ENCODE data around the gene CACNA1C. TPM values are rescaled to one million over a fixed set of nuclear protein-coding genes. Genes with fewer than 3 reads are reported as not detected.
A peak's percentile ranks its signal among the peaks of the same experiment; 100 is the strongest.

The CACNA1C gene
- total RNA-seq, 1 donor from 2014 or later = 6.5 TPM

DNA sequence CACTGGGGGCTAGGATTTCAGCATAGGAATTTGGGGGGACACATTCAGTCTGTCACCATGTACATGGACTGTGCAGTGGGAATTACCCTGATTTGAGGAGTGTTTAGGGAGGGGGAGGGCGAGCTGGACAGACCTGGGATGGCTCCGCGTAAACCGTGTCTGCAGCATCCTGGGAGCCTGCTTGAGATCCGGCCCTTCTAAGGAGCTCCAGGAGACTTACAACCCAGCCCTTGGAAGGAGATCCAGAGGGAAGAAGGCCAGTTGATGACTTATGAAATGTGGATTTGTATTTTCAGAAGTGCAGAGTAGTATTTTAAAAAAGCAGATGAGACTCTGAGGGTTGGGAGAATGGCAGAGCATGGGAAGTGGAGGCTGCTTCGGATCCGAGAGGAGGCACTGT, 153.2 kb downstream of the CACNA1C start:
- DNase-seq = no peak

DNA sequence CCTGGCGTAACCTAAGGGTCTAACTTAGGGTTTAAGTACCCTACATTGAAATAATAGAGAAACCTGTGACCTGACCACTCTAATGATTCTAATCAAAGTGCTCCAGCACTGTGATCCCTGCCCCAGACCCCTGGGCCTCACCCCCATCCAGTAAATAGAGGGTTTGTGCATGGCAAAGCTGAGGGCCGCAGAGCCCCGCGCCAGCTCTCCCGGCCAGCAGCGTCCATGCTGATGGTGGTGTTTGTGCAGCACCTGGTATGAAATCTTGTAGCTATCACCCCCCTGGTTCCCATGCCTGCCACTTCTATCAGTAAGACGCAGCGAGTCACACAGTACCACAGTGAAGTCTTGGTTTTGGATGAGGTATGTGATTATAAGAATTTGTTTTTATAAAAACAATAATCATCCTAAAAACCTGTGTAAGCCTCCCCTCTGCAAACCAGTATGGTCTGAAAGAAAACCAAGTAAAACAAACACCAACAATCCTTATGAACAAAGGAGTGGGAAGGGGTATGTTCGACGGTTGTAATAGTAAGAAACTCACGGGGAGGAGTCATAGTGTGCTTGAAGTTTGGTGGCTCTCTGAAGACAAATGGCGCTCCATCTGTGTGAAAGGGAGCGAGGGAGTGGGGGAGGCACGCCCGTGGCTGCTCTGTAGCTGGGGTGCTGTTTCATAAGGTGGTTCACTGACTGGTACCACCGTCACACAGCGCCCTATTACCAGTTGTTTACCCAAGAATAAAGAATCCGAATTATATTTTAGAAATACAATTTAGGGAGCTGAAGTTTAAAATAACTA, 156.2 kb downstream of the CACNA1C start:
- no peak for DNase-seq

DNA sequence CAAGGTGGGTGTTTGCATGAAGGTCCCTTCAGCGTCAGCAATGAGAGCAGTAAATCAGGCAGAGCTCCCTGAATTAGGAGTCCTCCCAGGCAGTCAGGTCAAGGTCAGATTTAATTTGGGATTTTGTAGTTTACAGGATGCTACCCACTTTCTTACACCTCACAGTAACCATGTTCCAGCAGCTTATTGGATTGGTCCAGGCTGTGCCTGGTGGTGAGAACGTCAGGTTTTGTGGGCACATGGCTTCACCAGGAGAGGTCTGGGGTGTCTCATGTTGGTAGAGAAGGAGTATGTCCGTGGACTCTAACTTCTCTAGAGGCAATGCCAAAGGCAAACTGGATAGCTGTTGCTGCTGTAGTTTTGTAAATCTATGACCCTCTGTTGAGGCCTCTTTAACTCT, 158.3 kb downstream of the CACNA1C start:
- no peak for DNase-seq

DNA sequence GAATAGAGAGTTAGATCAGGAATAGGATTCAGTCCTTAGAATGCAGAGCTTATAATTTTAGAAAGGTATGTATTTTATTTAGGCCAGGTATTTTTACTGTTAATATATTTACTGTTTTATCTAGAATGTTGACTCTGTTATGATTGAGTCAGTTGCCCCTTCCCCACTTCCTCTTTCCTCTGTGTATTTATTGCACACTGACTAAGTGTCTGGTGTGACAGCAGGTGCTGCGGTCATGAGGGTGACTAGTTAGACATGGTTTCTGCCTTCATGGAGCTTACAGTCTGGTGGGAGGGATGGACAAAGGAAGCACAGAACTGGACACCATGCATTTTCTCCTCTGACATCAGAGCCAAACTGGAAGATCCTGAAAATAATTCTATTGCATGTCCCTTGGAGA, 159.8 kb downstream of the CACNA1C start:
- no peak for DNase-seq

DNA sequence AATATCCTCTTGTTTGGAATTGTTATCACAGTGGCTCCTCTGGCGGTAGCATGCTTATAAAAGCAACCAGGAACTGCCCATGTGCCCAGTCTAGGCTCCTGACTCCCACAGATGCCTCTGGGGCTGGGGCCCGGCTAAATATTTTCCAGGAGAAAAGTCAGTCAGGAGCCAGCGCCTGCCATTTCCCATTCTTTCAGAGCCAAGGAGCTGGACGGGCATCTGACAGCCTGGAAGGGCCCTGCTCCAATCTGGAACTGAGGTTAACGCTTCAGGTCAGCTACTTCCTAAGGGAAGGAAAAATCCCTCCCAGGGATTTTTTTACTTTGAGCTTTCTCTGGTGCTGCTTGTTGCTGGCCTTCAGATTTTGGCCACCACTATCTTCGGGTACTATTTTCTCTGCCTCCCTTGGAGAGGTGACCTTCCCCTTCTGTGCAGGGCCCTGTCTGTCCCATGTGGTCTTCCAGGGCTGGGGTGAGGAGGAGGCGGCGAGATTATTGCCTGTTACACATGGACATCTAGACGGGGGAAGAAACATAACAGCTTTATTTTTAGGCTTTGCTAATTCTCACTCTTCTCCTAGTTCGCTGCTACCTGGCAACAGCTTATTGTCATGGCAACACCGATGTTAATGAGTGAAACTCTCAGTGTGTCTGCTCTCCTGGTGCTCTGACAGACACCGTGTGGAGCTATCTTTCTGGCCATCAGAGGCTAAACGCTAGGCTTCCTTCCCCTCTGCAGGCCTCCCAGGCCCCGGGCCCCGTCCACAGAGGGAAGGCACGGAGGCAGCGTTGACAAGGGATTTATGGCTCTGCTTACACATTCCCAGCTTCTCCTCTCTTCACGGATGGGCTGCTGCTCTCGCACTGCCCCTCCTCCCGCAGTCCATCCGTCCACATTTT, 160.4 kb downstream of the CACNA1C start:
- DNase-seq = peak; percentile 48

DNA sequence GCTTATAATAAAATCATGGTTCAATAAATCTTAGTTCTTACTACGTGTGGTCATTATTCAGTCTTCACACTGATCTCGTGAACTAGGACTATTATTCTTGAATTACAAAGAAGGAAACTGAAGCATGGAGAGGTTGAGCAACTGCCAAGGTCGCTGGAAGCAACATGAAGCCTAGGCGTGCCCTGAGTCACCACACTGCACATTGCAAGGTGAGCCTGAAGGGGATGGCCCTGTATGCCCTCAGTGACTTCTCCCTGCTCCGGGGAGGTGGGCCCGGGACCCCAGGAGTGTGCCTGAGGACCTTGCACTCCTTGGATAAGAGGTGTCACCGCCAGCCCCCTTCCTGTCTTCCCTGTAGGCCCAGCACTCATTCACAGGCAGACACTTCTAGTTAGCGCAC, 161.6 kb downstream of the CACNA1C start:
- DNase-seq = no peak

DNA sequence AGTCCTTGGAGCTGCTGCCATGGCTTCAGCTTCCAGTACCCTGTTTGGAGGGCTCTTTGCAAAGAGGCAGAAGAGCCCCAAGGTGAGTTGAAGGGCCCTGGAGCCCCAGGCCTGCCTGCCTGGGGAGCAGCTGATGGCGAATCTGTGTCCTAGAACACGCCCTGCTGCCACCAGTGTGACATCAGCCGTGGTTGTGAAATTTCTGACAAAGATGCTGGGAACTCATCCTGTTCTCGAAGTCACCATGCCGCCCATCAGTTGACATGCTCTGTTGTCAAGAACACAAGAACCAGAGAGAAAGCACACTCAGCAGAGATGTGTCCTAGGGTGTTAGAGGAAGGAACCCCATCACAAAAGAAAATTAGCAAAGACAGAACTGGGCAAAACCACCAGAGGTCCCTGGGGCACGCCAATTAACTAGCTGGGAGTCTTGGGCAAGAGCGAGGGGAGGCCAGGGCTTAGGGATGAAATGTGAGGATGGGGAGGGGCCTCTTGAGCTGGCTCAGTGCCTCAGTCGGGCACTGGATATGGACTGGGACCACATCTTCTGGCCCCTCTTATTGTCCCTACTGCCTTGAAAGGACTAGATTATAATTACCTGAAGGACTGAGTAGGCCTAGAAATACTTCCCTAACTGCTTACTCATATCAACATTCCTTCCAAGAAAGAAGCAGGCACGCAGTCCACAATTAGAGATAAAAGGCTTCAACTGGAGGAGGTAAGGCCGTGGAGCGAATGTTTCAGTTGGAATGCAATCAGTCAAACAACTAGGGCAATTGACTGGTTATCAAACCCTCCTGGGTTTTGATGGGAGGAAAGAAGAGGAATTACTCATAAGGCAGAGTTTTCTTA, 163.1 kb downstream of the CACNA1C start:
- DNase-seq = no peak

DNA sequence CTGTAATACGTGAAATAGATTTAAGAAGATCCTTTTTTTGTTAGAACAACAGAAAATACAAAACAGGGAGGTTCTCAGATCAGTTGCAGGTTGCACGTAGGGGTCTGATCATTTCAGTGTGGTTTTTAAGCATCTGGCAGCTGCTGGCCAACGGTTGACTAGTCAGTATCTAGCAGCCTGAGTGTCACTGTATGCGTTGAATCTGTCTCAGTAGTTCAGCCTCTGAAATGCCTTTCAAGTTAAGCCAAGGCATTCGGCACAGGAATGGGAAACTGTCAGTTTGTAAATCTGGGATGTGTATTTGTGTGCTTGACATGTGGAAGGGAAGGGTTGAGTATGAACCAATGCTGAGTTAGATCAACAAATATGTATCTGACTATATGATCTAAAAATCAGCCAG, 165.9 kb downstream of the CACNA1C start:
- DNase-seq = no peak

DNA sequence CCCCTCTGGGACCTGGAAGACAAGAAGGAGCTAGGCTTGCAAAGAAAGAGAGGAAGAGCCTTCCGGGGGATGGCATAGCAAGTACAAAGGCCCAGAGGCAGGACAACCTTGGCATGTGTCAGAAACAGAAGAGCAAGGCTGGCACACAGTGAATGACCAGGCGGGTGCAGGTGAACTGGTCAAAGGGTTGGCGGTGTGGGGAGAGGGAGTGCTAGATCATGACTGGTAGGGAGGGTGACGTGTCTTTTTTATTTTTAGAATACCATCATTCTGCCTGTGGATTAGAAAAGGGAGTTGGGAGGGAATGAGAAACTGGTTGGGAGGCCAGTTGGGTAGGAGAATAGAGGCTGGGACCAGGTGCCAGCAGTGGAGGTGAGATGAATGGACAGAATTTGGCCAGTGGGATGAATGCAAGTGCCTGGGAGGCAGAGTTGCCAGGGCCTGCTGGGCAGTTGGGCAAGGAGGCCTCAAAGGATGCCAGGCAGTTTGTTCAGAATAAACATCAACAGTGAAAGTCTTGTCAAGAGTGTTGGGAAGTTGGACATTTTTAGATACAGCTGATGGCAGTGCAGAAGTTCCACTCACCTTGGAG, 168.3 kb downstream of the CACNA1C start:
- no peak for DNase-seq

DNA sequence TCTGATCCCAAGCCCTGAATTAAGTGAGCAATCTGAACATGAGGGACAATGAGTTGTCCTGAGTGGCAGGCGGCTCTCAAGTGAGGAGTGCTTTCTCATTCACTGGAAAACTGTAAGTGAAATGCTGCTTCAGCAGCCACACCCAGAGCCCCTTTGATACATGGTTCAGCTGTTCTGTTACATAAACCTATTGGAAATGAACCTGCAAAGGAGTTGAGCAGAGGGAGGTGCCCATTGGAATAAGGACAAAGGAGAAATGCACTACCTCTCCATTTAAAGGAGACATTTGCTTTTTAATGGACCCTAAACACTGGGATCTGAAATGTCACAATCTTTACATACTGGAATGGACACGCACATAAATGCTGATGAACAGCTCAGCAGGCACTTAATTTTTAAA, 169.9 kb downstream of the CACNA1C start:
- no peak for DNase-seq

DNA sequence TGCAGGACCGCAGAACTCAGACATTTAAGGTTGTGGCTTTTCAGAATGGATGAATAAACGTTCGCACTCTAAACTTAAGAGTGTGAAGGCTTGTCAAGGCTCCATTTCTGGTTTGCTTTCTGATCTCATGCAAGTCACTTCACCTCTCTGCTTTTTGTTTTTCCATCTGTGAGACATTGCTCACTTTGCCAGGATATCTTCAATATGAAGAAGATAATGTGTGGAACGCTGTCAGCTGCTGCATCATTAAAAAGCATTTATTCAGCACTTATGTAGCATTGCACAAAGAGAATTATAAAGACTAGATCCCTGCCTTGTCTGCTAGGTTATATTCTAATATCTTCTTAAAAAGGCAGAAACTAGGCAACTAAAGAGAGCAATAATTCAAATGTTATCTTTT, 172.2 kb downstream of the CACNA1C start:
- no peak for DNase-seq

DNA sequence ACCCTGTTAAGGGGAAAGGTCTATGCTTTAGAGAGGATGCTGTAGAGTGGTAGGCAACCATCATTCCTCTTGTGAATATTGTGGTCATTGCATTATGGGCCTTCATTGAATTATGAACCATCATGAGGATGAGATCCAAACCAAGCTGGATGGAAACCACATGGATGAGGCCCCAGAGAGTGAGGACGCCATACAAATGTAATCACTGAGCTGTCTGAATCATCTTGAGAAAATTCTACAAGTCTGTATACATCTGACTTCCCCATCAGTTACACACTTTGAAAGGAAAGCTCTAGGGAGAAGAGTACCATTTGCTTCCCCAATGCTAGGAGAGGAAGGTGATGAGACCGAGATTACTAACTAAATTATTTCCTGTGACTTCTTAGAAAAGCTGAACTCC, 172.9 kb downstream of the CACNA1C start:
- DNase-seq = no peak

DNA sequence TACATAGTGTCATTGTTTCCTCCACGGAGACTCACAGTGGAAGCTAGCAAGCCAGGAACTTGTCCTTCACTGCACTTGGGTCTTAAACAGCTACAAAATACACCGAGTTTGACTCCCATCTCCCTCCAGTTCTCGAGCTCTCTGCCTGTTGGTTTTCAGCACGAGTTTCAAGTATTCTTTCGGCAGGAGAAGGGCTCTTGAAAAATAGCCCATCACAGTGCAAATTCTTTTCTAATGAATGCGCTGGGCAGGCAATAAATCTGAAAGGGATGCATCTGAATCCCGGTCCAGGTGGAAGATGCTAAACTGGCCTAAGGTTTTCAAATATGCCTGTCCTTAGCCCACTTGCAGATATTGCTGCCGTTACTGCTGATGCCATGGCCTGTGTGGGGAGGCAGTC, 173.9 kb downstream of the CACNA1C start:
- DNase-seq = no peak

DNA sequence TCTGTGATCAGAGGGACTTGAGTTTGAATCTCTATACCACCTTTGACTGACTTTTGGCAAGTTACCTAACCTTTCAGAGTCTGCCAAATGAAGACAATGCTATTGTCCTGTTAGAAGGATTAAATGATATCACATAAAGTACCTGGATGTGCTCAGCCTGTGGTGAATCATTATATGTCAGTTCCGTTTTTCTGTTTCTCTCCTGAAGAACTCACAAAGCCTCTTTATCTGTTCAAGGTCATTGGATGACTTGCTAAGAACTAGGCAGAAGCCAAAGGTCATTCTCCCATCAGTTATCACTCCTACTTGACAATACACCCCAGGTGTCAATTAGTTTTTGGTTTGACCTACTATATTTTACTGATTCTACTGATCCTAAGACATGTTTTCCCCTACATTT, 174.6 kb downstream of the CACNA1C start:
- no peak for DNase-seq

DNA sequence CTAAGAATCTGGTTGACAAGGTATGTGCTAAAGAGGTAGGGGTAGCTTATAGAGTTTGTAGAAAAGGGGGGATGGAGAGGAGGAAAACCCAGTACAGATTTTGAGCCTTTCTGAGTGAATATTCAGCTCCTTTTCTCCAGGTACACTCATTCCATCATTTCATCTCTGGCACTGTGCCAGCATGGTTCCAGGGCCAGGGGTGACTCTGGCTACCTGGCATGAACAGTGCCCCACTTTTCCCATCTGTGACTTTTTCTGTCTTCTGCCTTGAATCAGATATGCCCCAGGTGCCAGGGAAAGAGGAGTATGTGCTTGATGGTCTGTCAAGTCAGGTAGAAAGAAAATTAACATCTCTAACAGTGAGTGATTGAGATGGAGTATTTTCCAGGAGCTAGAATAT, 175.7 kb downstream of the CACNA1C start:
- no peak for DNase-seq

DNA sequence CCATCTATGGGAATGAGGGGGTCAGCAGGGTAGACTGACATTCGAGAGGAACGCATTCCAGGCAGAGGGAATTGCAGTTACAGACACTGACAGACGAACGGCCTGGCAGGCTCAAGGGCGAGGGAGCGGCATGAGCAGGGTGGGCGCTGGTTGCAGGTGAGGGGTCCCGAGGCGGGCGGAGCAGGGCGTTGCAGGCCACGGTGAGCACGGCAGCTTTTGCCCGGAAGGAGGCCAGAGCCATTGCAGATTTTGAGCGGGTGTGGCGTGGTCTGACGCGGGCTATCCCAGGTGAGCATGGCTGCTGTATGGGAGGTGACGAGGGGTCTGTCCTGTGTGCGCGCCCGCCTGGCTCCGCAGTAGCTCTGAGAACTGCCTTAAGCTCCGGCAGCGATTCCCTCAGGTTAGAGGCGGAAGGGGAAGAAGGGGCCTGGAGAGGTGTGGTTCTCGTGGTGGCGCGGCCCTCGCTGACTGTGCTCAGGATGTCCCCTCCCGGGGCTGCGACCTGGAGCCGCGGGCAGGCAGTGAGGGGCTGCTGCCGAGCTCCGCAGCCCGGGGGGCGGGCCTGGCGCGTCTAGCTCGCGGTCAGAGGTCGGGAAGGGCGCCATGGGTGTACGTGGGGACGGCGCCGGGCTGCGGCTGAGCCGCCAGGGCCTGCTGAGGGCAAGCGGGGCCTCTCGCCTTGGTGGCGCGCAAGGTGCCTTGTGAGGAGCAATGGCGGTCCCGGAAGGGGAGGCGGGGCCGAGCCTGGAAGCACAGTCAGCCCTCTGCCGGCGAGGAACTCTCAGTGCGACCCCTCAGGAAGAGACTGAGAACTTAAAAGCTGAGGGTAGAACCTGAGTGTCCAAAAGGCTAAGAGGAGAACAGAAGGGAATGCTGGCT, 177.1 kb downstream of the CACNA1C start:
- DNase-seq = peak; percentile 46

DNA sequence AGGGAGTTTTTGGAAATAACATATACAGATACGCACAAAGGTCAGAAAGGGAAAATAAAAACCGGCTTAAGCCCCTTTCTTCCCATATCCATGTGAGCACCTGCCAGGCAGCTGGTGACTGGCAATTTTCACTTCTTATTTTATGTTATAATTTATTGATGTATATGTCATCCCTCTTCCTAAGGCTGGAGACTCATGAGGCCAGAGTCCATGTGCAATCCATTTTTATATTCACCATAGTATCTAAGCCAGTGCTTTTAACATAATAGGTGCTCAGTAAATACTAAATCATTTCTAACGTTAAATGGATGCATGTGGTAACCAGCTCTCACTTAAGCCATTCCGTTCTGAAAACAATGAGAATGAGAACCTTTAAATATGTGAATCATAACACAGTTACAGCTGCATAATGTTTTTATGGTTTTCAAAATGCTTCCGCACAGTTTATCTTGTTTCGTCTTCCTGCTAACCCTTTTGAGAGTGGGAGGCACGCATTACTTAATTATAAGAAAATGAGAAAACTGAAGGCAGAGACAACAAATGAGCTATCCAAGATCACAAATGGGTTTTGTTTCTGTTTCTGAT, 178.3 kb downstream of the CACNA1C start:
- DNase-seq = no peak

DNA sequence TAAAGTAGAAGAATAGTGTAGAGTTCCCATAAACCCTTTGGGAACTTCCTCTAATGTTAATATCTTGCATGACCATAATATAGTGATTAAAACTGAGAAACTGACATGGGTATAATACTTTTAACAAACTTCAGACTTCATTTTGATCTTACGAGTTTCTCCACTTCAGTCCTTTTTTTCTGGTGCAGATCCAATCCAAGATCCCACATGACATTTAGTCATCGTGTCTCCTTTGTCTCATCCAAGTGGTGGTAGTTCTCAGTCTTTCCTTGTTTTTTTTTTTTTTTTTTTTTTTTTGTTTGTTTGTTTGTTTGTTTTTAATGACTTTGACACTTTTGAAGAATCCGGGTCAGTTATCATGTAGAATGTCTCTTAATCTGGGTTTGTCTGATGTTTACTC, 179.2 kb downstream of the CACNA1C start:
- no peak for DNase-seq

DNA sequence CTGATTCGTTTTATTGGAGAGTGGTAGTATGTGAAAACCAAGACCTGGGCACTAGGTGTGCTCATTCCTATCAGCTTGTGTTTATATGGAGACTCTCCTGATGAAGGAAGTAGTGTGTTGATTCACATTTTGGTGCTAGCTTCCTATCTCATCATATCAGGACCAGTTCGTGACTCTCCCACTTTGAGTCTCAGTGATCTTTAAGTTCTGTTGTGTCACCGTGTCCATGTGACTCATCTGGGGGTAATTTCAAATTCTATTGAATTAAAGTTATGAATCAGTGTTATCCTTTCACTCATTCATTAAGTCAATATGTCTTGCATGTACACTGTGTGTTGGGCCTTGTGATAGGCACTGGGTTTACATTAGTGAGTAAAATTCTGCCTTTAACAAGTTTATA, 180.2 kb downstream of the CACNA1C start:
- DNase-seq = no peak

DNA sequence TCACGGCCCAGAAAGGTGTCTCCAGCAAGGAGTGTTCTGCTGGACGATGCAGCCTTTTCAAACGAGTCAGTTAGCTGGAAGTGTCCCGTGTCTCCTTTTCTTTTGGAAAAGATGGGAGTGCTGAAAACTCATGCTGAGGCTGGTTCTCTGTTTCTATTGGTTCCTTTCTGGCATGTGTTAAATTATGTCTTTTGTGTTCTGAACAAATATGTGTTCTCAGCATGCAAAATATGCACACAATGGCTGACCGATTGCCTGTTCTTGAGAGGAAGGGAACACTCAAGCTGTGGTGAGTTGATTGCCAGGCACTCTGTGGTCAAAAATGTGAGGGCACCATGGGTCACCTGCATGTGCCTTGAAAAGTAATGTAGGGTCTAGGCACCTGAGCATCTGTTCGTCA, 181.3 kb downstream of the CACNA1C start:
- no peak for DNase-seq

All from tongue (tissue), 2 donors.